ENCODE data around the gene CALB2. TPM values are rescaled to one million over a fixed set of nuclear protein-coding genes. Genes with fewer than 3 reads are reported as not detected.

The CALB2 gene
- total RNA-seq, 1 donor from 2014 or later = not detected

DNA sequence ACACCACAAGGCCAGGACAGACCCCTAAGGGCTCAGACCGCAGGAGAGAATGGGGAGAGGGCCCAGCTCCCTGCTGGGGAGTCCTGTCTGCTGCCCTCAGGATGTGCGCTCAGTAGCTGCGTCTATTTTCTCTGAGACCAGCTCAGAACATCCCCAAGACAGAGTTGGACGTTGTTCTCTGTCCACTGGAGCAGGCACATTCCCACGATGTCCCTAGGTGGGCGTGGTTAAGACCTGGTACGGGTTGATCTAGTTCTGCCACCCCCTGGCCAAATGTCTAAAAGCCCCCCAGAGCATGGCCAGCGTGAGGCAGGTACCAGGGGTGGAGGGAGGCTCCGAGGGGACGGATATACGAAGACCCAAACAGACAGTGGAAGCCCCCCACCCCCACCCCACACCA lies 842 bp upstream of the CALB2 start:
- H3K27ac Mint-ChIP-seq (ENCODE audit: unreplicated experiment) = no peak overlapping the region
- peaks cover 7% of the 10 kb centered on the region for H3K27me3 Mint-ChIP-seq (ENCODE audit: unreplicated experiment)
- DNase-seq (ENCODE audit: extremely low spot score, unreplicated experiment) = no peak
- TF ChIP-seq, protein P1, sequence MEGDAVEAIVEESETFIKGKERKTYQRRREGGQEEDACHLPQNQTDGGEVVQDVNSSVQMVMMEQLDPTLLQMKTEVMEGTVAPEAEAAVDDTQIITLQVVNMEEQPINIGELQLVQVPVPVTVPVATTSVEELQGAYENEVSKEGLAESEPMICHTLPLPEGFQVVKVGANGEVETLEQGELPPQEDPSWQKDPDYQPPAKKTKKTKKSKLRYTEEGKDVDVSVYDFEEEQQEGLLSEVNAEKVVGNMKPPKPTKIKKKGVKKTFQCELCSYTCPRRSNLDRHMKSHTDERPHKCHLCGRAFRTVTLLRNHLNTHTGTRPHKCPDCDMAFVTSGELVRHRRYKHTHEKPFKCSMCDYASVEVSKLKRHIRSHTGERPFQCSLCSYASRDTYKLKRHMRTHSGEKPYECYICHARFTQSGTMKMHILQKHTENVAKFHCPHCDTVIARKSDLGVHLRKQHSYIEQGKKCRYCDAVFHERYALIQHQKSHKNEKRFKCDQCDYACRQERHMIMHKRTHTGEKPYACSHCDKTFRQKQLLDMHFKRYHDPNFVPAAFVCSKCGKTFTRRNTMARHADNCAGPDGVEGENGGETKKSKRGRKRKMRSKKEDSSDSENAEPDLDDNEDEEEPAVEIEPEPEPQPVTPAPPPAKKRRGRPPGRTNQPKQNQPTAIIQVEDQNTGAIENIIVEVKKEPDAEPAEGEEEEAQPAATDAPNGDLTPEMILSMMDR (IDR thresholded peaks at IDR 0.05) = no peak
- H3K36me3 Mint-ChIP-seq (ENCODE audit: unreplicated experiment) = no peaks in the 10 kb centered on the region
- no peaks in the 10 kb centered on the region for H3K9me3 Mint-ChIP-seq (ENCODE audit: unreplicated experiment)
- no peak overlapping the region for H3K4me3 Mint-ChIP-seq (ENCODE audit: unreplicated experiment)
- no peaks in the 10 kb centered on the region for H3K4me1 Mint-ChIP-seq (ENCODE audit: unreplicated experiment)

DNA sequence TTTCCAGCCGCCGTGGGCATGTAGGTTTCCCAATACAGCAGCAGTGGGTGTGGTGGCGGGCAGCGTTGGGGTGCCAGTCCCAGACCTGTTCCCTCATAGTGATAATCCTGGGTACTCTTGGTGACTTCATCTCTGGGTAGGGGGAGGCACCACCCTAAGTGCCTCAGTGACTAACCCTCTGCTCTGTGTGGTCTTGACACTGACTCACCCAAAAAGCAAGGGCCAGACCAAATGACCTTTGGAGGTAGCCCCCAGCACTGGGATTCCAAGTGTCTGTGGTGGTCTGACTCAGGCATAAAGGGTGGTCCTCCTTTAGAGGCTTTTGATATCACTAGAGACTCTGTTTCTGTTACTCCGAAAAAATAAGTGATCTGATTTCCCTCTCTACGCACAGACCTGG lies 908 bp downstream of the CALB2 start:
- no peaks in the 10 kb centered on the region for H3K36me3 Mint-ChIP-seq (ENCODE audit: unreplicated experiment)
- H3K9me3 Mint-ChIP-seq (ENCODE audit: unreplicated experiment) = no peaks in the 10 kb centered on the region
- H3K27me3 Mint-ChIP-seq (ENCODE audit: unreplicated experiment) = peaks cover 7% of the 10 kb centered on the region
- no peaks in the 10 kb centered on the region for H3K4me1 Mint-ChIP-seq (ENCODE audit: unreplicated experiment)
- DNase-seq (ENCODE audit: extremely low spot score, unreplicated experiment) = no peak
- no peak overlapping the region for H3K4me3 Mint-ChIP-seq (ENCODE audit: unreplicated experiment)
- TF ChIP-seq, protein P1 (IDR thresholded peaks at IDR 0.05) = no peak
- H3K27ac Mint-ChIP-seq (ENCODE audit: unreplicated experiment) = no peak overlapping the region

DNA sequence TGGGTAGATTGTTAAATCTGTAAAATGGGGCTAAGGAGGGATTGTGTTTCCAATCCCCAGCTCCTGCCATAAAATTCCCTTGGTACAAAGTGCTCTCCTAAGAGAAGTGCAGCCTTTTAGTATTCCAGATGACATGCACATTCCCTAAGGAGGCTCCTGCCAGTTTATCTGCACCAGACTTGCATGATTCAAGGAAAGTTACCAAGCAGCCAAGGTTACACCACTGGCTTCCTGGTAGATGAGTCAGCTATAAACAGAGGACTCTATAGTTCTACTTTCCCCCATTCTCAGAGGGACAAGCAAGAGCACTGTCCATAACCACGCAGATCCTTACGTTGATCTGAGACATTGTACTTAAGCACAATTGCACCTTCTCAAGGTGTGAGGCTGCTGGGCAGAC lies 1.9 kb downstream of the CALB2 start:
- no peak for DNase-seq (ENCODE audit: extremely low spot score, unreplicated experiment)
- Mint-ChIP-seq H3K9me3 (ENCODE audit: unreplicated experiment) (no peaks in the 10 kb centered on the region), H3K4me3 (ENCODE audit: unreplicated experiment) (no peak overlapping the region), H3K27me3 (ENCODE audit: unreplicated experiment) (peaks cover 9% of the 10 kb centered on the region), H3K27ac (ENCODE audit: unreplicated experiment) (no peak overlapping the region), H3K36me3 (ENCODE audit: unreplicated experiment) (no peaks in the 10 kb centered on the region), H3K4me1 (ENCODE audit: unreplicated experiment) (no peaks in the 10 kb centered on the region)
- TF ChIP-seq, protein P1 (IDR thresholded peaks at IDR 0.05) = no peak

DNA sequence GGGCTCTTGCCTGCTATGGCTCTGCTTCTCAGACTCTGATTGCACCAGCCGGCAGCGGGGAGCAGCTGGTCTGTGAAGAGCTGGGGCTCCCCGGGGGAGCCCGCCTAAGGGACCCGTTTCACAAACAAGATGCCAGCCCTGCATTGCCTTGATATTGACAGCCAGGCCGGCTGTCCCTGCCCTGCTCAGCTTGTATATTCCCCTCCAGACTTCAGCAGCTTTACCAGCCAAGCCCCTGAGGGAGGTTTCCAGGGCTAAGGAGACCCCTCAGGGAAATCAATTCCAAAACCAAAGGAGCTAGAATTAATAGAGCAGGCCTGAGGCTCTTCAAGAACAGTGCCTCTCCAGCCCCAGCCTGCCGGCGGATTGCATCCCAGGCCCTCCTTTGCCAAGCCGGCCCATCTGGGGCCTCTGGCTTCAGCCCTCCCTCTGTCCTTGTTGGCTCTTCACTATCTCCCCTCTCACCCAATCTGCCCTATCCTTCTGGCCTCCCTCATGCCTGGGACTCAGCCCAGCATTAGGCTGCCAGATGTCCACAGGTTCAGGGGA lies 5.7 kb downstream of the CALB2 start:
- TF ChIP-seq, protein P1 (IDR thresholded peaks at IDR 0.05) = no peak
- H3K36me3 Mint-ChIP-seq (ENCODE audit: unreplicated experiment) = no peaks in the 10 kb centered on the region
- no peak for DNase-seq (ENCODE audit: extremely low spot score, unreplicated experiment)
- H3K27me3 Mint-ChIP-seq (ENCODE audit: unreplicated experiment) = peaks cover 9% of the 10 kb centered on the region
- H3K4me1 Mint-ChIP-seq (ENCODE audit: unreplicated experiment) = no peaks in the 10 kb centered on the region
- H3K27ac Mint-ChIP-seq (ENCODE audit: unreplicated experiment) = no peak overlapping the region
- no peaks in the 10 kb centered on the region for H3K9me3 Mint-ChIP-seq (ENCODE audit: unreplicated experiment)
- H3K4me3 Mint-ChIP-seq (ENCODE audit: unreplicated experiment) = no peak overlapping the region

DNA sequence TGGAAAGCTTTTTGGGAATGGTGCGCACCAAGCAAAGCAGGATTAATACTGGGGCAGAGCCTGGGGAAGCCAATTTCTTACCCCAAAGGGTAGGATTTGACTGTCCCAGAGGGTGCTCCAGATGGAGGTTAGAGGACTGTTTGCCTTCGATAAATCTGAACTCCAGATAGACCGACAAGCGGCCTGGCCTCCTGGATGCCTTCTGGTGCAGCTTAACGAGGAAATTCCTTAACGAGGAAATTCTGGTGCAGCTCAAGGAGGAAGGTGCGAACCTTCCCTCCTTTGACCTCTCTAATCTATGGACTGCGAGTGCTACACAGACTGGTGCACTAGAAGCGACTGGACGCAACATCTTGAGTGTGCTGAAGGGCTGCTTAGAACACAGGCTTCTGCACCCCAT lies 6.5 kb downstream of the CALB2 start:
- H3K4me3 Mint-ChIP-seq (ENCODE audit: unreplicated experiment) = no peak overlapping the region

More for the DNA sequence above, 6.5 kb downstream of the CALB2 start:
- H3K9me3 Mint-ChIP-seq (ENCODE audit: unreplicated experiment) = no peaks in the 10 kb centered on the region
- peaks cover 12% of the 10 kb centered on the region for H3K27me3 Mint-ChIP-seq (ENCODE audit: unreplicated experiment)
- no peak overlapping the region for H3K27ac Mint-ChIP-seq (ENCODE audit: unreplicated experiment)
- DNase-seq (ENCODE audit: extremely low spot score, unreplicated experiment) = no peak
- TF ChIP-seq, protein P1 (IDR thresholded peaks at IDR 0.05) = no peak
- no peaks in the 10 kb centered on the region for H3K4me1 Mint-ChIP-seq (ENCODE audit: unreplicated experiment)
- H3K36me3 Mint-ChIP-seq (ENCODE audit: unreplicated experiment) = no peaks in the 10 kb centered on the region

Measured in osteocyte (in vitro differentiated cells).